OCI-LY3 (cell line): ENCODE measurements around the gene CHRFAM7A.
A peak's percentile ranks its signal among the peaks of the same experiment; 100 is the strongest.
"Not testable (repeated sequence)": the region's sequence is repeated elsewhere in the genome, so short reads cannot be mapped to it uniquely, and the experiment has no call there.

ENCODE experiments used
- H2AFZ ChIP-seq: fragments of 200-600, 300-600 bp; shearing (Covaris generic); 2 replicates; pipeline ENCODE4 v1.6.0; 2014; ENCODE audit warnings: antibody characterized with exemption, low read depth, low read length
- H3K27ac ChIP-seq: fragments of 200-600, 300-600 bp; sonication (generic); 2 replicates; pipeline ENCODE4 v1.5.1; 2014; ENCODE audit warnings: mild to moderate bottlenecking, low read length, moderate library complexity, mixed read lengths
- H3K27me3 ChIP-seq: fragments of 200-600, 300-600 bp; sonication (generic); 2 replicates; pipeline ENCODE4 v1.6.1; 2014; ENCODE audit warnings: low read depth, low read length, mixed read lengths
- H3K36me3 ChIP-seq: fragments of 200-600, 300-600 bp; sonication (generic); replicated peaks from 2 replicates; pipeline ENCODE3; 2014; ENCODE audit warnings: low read depth, low read length, mixed read lengths
- H3K4me1 ChIP-seq: fragments of 300-600, 200-600 bp; sonication (generic); 2 replicates; pipeline ENCODE4 v1.6.1; 2014; ENCODE audit warnings: low read length, mixed read lengths
- H3K4me2 ChIP-seq: fragments of 200-600, 300-600 bp; sonication (generic); 2 replicates; pipeline ENCODE4 v1.6.1; 2014; ENCODE audit warnings: low read length, mixed read lengths
- H3K4me3 ChIP-seq: fragments of 300-600, 200-600 bp; sonication (generic); 2 replicates; pipeline ENCODE4 v1.5.1; 2014; ENCODE audit warnings: antibody characterized with exemption, mild to moderate bottlenecking, low read length, moderate library complexity
- H3K79me2 ChIP-seq: fragments of 300-600, 200-600 bp; shearing (Covaris generic); 2 replicates; pipeline ENCODE4 v1.6.1; 2014; ENCODE audit warnings: mild to moderate bottlenecking, low read length, mixed read lengths
- H3K9ac ChIP-seq: fragments of 300-600, 200-600 bp; shearing (Covaris generic); 2 replicates; pipeline ENCODE4 v1.6.0; 2014; ENCODE audit warnings: mild to moderate bottlenecking, low read length, moderate library complexity
- H3K9me3 ChIP-seq: fragments of 200-600, 300-600 bp; shearing (Covaris generic); 2 replicates; pipeline ENCODE4 v1.6.1; 2014; ENCODE audit warnings: low read length, mixed read lengths; ENCODE audit not compliant: insufficient read depth
- H4K20me1 ChIP-seq: fragments of 200-600, 300-600 bp; sonication (generic); 2 replicates; pipeline ENCODE4 v1.6.1; 2016; ENCODE audit warnings: low read length, mixed read lengths; ENCODE audit not compliant: insufficient read depth

The CHRFAM7A gene

DNA sequence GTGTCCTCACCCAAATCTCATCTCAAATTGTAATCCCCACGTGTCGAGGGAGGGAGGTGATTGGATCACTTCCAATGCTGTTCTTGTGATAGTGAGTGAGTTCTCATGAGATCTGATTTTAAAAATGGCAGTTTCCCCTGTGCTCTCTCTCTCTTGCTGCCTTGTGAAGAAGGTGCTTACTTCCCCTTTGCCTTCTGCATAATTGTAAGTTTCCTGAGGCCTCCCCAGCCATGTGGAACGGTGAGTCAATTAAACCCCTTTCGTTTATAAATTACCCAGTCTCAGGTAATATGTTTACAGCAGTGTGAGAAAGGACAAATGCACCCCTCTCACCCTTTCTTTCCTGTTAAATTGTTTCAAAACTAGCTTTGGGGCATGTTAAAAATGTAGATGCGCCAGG, 59.2 kb downstream of the CHRFAM7A start:
- not testable (repeated sequence) for H3K27me3 ChIP-seq, H3K4me3 ChIP-seq, H3K4me2 ChIP-seq, H3K36me3 ChIP-seq, H3K79me2 ChIP-seq, H3K9me3 ChIP-seq, H2AFZ ChIP-seq, H3K4me1 ChIP-seq, H4K20me1 ChIP-seq, H3K9ac ChIP-seq
- peak overlapping the region; percentile 52 for H3K27ac ChIP-seq

DNA sequence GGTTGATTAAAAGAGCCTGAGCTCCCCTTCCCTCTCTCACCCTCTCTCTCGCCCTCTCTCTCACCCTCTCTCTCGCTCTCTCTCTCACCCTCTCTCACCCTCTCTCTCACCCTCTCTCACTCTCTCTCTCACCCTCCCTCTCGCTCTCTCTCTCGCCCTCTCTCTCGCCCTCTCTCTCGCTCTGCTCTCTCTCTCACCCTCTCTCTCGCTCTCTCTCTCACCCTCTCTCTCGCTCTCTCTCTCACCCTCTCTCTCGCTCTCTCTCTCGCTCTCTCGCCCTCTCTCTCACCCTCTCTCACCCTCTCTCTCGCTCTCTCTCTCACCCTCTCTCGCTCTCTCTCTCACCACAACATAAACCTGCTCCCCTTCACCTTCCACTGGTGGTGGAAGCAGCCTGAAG, 67.2 kb downstream of the CHRFAM7A start:
- peak overlapping the region; percentile 41 for H3K4me2 ChIP-seq
- H3K4me3 ChIP-seq, result peak overlapping the region; percentile 60
- H3K36me3 ChIP-seq, H4K20me1 ChIP-seq, H3K9me3 ChIP-seq, H3K79me2 ChIP-seq, H3K4me1 ChIP-seq, H3K27ac ChIP-seq, H3K27me3 ChIP-seq: not testable (repeated sequence)
- peak overlapping the region; percentile 40; the same call in 1 of the 2 replicates for H3K9ac ChIP-seq
- peak overlapping the region; percentile 86 for H2AFZ ChIP-seq

DNA sequence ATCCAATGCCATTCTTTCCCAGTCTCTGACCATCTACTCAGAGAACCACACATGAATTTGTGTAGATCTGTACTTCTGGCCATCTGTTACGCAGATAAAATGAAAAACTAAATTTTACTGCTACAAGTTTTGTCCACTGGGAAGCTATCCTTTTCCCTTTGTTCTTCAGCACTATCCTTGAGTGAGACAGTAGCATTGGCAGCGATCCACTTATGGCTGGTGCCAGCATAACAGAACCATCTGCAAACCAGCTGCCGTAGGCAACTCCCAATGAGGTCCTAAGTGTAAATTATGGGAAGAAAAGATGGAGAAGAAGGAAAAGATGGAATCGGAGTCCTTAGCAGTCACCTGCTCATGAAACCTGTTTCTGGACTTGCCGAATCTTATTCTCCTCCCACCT, 72.3 kb downstream of the CHRFAM7A start:
- not testable (repeated sequence) for H3K4me3 ChIP-seq, H3K36me3 ChIP-seq, H3K9ac ChIP-seq, H3K27ac ChIP-seq, H3K79me2 ChIP-seq, H2AFZ ChIP-seq, H3K27me3 ChIP-seq, H4K20me1 ChIP-seq, H3K4me2 ChIP-seq, H3K4me1 ChIP-seq, H3K9me3 ChIP-seq

DNA sequence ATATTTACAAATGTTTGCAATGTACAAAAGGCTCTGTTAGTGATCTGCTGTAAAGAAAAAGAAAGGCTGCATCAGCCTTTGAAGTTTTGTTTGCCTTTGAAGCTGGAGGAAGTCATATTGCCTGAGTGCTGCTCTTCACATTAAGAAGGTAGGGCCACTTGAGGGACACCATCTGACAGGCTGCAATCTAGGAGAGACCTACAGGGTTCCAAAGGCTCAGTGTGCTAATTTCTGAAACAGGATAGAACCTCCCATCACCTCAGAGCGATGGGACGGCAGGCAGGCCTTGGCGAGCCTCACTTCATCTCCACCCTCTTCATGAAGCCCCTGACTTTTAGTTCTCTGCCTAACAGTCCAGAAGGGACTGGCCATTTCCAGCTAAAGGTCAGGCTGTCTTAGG, 77.6 kb downstream of the CHRFAM7A start:
- H2AFZ ChIP-seq, H3K36me3 ChIP-seq, H3K9me3 ChIP-seq, H3K4me3 ChIP-seq, H3K27ac ChIP-seq, H4K20me1 ChIP-seq, H3K4me2 ChIP-seq, H3K79me2 ChIP-seq, H3K9ac ChIP-seq, H3K27me3 ChIP-seq, H3K4me1 ChIP-seq: not testable (repeated sequence)

DNA sequence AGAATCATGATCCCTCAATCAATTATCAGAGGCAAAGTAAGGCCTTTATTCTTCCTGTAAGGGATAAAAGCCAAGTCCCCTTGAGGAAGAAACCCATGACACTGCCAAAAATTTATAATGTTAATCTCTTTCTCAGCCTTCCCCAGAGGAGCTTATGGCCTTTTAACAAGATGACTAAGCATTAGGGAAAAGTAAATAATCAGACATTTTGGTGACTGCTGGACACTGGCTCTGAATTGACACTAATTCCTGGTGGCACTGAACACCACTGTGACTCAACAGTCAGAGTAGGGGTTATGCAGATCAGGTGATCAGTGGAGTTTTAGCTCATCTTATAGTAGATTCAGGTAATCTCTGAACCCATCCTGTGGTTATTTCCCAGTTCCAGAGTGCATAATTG, 82.8 kb downstream of the CHRFAM7A start:
- H3K9me3 ChIP-seq, H3K79me2 ChIP-seq, H2AFZ ChIP-seq, H3K4me3 ChIP-seq, H3K4me2 ChIP-seq, H4K20me1 ChIP-seq, H3K27me3 ChIP-seq, H3K36me3 ChIP-seq, H3K27ac ChIP-seq, H3K4me1 ChIP-seq, H3K9ac ChIP-seq: not testable (repeated sequence)
